Liver (tissue), 9 donors: Measurements from ENCODE around the gene DYNC1H1. TPM values are rescaled to one million over a fixed set of nuclear protein-coding genes. Genes with fewer than 3 reads are reported as not detected.

Experiments used
- DNase-seq: peaks from one replicate; pipeline ENCODE4 v3.0.0-alpha.2; 2017; ENCODE audit warnings: low spot score
- H3K27ac ChIP-seq, 2 donors: one replicate each; pipeline ENCODE4 v1.7.0; 2013; ENCODE audit warnings: inconsistent platforms in 2 of 2, low read length in 2 of 2, control low read depth in 1 of 2, low read depth in 1 of 2, mild to moderate bottlenecking in 1 of 2
- H3K27me3 ChIP-seq, 4 donors: one replicate each; pipeline versions ENCODE4 v1.6.1 to v1.7.0; 2013; ENCODE audit warnings: low read length in 3 of 4, inconsistent platforms in 1 of 4, mild to moderate bottlenecking in 1 of 4, moderate library complexity in 1 of 4; ENCODE audit not compliant: control insufficient read depth in 4 of 4, insufficient read depth in 4 of 4
- H3K36me3 ChIP-seq, 4 donors: one replicate each; pipeline versions ENCODE4 v1.6.1 to v1.7.0; 2013; ENCODE audit warnings: low read length in 3 of 4, mild to moderate bottlenecking in 3 of 4, low read depth in 1 of 4, moderate library complexity in 1 of 4; ENCODE audit not compliant: control insufficient read depth in 4 of 4, insufficient read depth in 3 of 4
- H3K4me1 ChIP-seq, 4 donors: one replicate each; pipeline versions ENCODE4 v1.6.1 to v1.7.0; 2013; ENCODE audit warnings: low read length in 3 of 4, mild to moderate bottlenecking in 3 of 4, moderate library complexity in 1 of 4; ENCODE audit not compliant: control insufficient read depth in 4 of 4, insufficient read depth in 4 of 4
- H3K4me3 ChIP-seq, 3 donors: one replicate each; pipeline versions ENCODE4 v1.6.1 to v1.7.0; 2013; ENCODE audit warnings: low read length in 3 of 3, control low read depth in 1 of 3, low read depth in 1 of 3, mild to moderate bottlenecking in 1 of 3
- H3K9ac ChIP-seq, 2 donors: one replicate each; pipeline ENCODE4 v1.7.0; 2013; ENCODE audit warnings: low read length in 2 of 2, mild to moderate bottlenecking in 2 of 2, moderate library complexity in 2 of 2, control low read depth in 1 of 2, low read depth in 1 of 2
- H3K9me3 ChIP-seq, 4 donors: one replicate each; pipeline versions ENCODE4 v1.6.1 to v1.7.0; 2013; ENCODE audit warnings: low read length in 3 of 4; ENCODE audit not compliant: control insufficient read depth in 4 of 4
- ATF3 ChIP-seq: IDR thresholded peaks from 2 replicates; pipeline ENCODE4 v1.6.1; 2016; ENCODE audit warnings: antibody characterized with exemption
- CTCF ChIP-seq: fragments of 150-350 bp; IDR thresholded peaks from 2 replicates; pipeline ENCODE4 v1.5.1; 2017; ENCODE audit warnings: improper control_type of control experiment, low read depth, low read length; ENCODE audit not compliant: missing input control
- EGR1 ChIP-seq, 2 donors: IDR thresholded peaks; 2 replicates each; pipeline ENCODE4 v1.6.1; 2016 to 2018; ENCODE audit warnings: antibody characterized with exemption in 2 of 2, low read depth in 2 of 2
- FOXA1 ChIP-seq: IDR thresholded peaks from 2 replicates; pipeline ENCODE4 v1.6.1; 2016; ENCODE audit warnings: antibody characterized with exemption
- FOXA2 ChIP-seq: IDR thresholded peaks from 2 replicates; pipeline ENCODE4 v1.6.1; 2016; ENCODE audit warnings: antibody characterized with exemption
- GABPA ChIP-seq, 2 donors: IDR thresholded peaks in 1 of 2; conservative IDR thresholded peaks in 1 of 2; 2 replicates each; pipeline ENCODE4 v1.6.1; 2016; ENCODE audit warnings: antibody characterized with exemption in 2 of 2, mild to moderate bottlenecking in 1 of 2, moderate library complexity in 1 of 2
- HNF4A ChIP-seq, 2 donors: conservative IDR thresholded peaks; 2 replicates each; pipeline ENCODE4 v1.6.1; 2016; ENCODE audit warnings: antibody characterized with exemption in 2 of 2, mild to moderate bottlenecking in 2 of 2
- HNF4G ChIP-seq: IDR thresholded peaks from 2 replicates; pipeline ENCODE4 v1.6.1; 2016; ENCODE audit warnings: antibody characterized with exemption
- JUND ChIP-seq, 2 donors: IDR thresholded peaks; 2 replicates each; pipeline ENCODE4 v1.6.1; 2016; ENCODE audit warnings: antibody characterized with exemption in 2 of 2
- MAX ChIP-seq: IDR thresholded peaks from 2 replicates; pipeline ENCODE4 v1.6.1; 2016; ENCODE audit warnings: antibody characterized with exemption
- NR2F2 ChIP-seq: IDR thresholded peaks from 2 replicates; pipeline ENCODE4 v1.6.1; 2016; ENCODE audit warnings: antibody characterized with exemption
- RAD21 ChIP-seq, 2 donors: IDR thresholded peaks; 2 replicates each; pipeline ENCODE4 v1.6.1; 2016; ENCODE audit warnings: antibody characterized with exemption in 2 of 2, mild to moderate bottlenecking in 2 of 2
- REST ChIP-seq: IDR thresholded peaks from 2 replicates; pipeline ENCODE4 v1.6.1; 2016; ENCODE audit warnings: antibody characterized with exemption, mild to moderate bottlenecking
- RXRA ChIP-seq, 2 donors: IDR thresholded peaks; 2 replicates each; pipeline ENCODE4 v1.6.1; 2017 to 2018; ENCODE audit warnings: antibody characterized with exemption in 2 of 2, mild to moderate bottlenecking in 1 of 2
- SP1 ChIP-seq: IDR thresholded peaks from 2 replicates; pipeline ENCODE4 v1.6.1; 2018; ENCODE audit warnings: antibody characterized with exemption, mild to moderate bottlenecking
- TAF1 ChIP-seq: conservative IDR thresholded peaks from 2 replicates; pipeline ENCODE4 v1.6.1; 2016; ENCODE audit warnings: antibody characterized with exemption, mild to moderate bottlenecking
- YY1 ChIP-seq: IDR thresholded peaks from 2 replicates; pipeline ENCODE4 v1.6.1; 2016; ENCODE audit warnings: antibody characterized with exemption, mild to moderate bottlenecking
- ZBTB33 ChIP-seq: IDR thresholded peaks from 2 replicates; pipeline ENCODE4 v1.6.1; 2016; ENCODE audit warnings: antibody characterized with exemption
- WGBS: extraction: QIAGEN DNeasy Blood & Tissue Kit; methylation state at CpG from one replicate; pipeline ENCODE4 v1.1.7; 2013; 5-methylcytosine and 5-hydroxymethylcytosine counted together
- polyA plus RNA-seq, 2 donors: library from polyadenylated mRNA; stranded (reverse) in 1 of 2; unstranded in 1 of 2; fragments of 200-250 nt in 1 of 2; fragments of >200 nt in 1 of 2; fragmentation: Nextera tagmentation in 1 of 2; extraction: Ambion mirVana in 1 of 2; gene quantifications; one replicate each; pipeline versions ENCODE4 v1.2.1 to v1.2.3, GENCODE V29; 2013 to 2015
- total RNA-seq, 2 donors: library from RNA; depleted of rRNA; stranded (reverse); fragments of >200 nt; gene quantifications; one replicate each; pipeline ENCODE4 v1.2.3, GENCODE V29; 2014
- donor health status: healthy.
- donor health status: healthy.
- donor health status: healthy.
- donor health status: healthy.
- donor health status: healthy.

Gene DYNC1H1
- total and polyA plus RNA-seq, 4 donors = 50.3 to 201 (median 82.6) TPM

- 95% methylated on average over 8 of the region's 8 CpGs for WGBS
- H3K27me3 ChIP-seq = no peaks in the 10 kb centered on the region
- no peak overlapping the region for H3K4me3 ChIP-seq
- H3K4me1 ChIP-seq = no peaks in the 10 kb centered on the region
- no peak overlapping the region for H3K9ac ChIP-seq
- TF ChIP-seq FOXA2 (no peak), MAX (no peak), RXRA (IDR thresholded peaks at IDR 0.05) (no peak), NR2F2 (no peak), REST (no peak), EGR1 (IDR thresholded peaks at IDR 0.05; ENCODE audit: low read depth in 2 of 2) (no peak), CTCF (no peak), JUND (IDR thresholded peaks at IDR 0.05) (no peak), FOXA1 (no peak), YY1 (no peak), ATF3 (no peak), TAF1 (no peak), RAD21 (IDR thresholded peaks at IDR 0.05) (no peak), HNF4A (conservative IDR thresholded peaks at IDR 0.05) (no peak), HNF4G (no peak), ZBTB33 (no peak), SP1 (no peak), GABPA (IDR thresholded peaks at IDR 0.05 in 1 of 2, conservative IDR thresholded peaks at IDR 0.05 in 1 of 2) (no peak)
- H3K36me3 ChIP-seq = peaks cover 30 to 97% (median 92%) of the 10 kb centered on the region in 4 donors
- no peaks in the 10 kb centered on the region for H3K9me3 ChIP-seq
- no peak overlapping the region for H3K27ac ChIP-seq
- no peak for DNase-seq
Observed at GRCh38 chr14:102011631-102012030, 47.3 kb downstream of the DYNC1H1 start.
